ENCODE data around the gene CADPS.

DNA sequence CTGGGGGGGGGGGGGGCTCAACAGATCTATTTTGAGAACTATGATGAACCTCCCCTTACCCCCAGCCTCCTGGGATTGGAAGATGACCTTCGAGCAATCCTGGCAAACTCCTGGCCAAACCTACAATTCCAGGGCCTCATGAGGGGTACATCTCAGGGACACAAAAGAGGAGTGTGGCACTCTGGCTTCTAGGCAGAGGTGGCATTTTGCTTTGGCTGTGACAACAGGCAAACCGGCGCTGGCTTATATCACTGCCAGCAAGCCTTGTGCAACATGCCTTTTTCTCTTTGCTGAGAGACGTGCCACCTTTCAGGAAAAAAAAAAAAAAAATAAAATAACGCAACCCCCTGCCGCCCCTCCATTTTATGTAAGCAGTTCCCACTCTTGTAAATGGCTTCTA lies 470.1 kb downstream of the CADPS start:
- TF ChIP-seq, protein P1, sequence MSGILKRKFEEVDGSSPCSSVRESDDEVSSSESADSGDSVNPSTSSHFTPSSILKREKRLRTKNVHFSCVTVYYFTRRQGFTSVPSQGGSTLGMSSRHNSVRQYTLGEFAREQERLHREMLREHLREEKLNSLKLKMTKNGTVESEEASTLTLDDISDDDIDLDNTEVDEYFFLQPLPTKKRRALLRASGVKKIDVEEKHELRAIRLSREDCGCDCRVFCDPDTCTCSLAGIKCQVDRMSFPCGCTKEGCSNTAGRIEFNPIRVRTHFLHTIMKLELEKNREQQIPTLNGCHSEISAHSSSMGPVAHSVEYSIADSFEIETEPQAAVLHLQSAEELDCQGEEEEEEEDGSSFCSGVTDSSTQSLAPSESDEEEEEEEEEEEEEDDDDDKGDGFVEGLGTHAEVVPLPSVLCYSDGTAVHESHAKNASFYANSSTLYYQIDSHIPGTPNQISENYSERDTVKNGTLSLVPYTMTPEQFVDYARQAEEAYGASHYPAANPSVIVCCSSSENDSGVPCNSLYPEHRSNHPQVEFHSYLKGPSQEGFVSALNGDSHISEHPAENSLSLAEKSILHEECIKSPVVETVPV (CRISPR knock-in tag; IDR thresholded peaks at IDR 0.05), result no peak
- TF ChIP-seq ARNTL (CRISPR knock-in tag; IDR thresholded peaks at IDR 0.05; ENCODE audit: borderline replicate concordance, low read depth) (no peak), BACH2 (CRISPR knock-in tag; IDR thresholded peaks at IDR 0.05; ENCODE audit: borderline replicate concordance) (no peak), ZNF70 (CRISPR knock-in tag; IDR thresholded peaks at IDR 0.05) (no peak), SNAI2 (CRISPR knock-in tag; IDR thresholded peaks at IDR 0.05) (no peak), ZFP30 (CRISPR knock-in tag; IDR thresholded peaks at IDR 0.05) (no peak), CSDC2 (CRISPR knock-in tag; IDR thresholded peaks at IDR 0.05) (no peak), RARB (CRISPR knock-in tag; IDR thresholded peaks at IDR 0.05) (no peak)
- TF ChIP-seq, protein P2, sequence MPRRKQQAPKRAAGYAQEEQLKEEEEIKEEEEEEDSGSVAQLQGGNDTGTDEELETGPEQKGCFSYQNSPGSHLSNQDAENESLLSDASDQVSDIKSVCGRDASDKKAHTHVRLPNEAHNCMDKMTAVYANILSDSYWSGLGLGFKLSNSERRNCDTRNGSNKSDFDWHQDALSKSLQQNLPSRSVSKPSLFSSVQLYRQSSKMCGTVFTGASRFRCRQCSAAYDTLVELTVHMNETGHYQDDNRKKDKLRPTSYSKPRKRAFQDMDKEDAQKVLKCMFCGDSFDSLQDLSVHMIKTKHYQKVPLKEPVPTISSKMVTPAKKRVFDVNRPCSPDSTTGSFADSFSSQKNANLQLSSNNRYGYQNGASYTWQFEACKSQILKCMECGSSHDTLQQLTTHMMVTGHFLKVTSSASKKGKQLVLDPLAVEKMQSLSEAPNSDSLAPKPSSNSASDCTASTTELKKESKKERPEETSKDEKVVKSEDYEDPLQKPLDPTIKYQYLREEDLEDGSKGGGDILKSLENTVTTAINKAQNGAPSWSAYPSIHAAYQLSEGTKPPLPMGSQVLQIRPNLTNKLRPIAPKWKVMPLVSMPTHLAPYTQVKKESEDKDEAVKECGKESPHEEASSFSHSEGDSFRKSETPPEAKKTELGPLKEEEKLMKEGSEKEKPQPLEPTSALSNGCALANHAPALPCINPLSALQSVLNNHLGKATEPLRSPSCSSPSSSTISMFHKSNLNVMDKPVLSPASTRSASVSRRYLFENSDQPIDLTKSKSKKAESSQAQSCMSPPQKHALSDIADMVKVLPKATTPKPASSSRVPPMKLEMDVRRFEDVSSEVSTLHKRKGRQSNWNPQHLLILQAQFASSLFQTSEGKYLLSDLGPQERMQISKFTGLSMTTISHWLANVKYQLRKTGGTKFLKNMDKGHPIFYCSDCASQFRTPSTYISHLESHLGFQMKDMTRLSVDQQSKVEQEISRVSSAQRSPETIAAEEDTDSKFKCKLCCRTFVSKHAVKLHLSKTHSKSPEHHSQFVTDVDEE (CRISPR knock-in tag; IDR thresholded peaks at IDR 0.05), result no peak
